PFSK-1 (cell line): ENCODE measurements around the gene BMX.

ENCODE experiments used
- POLR2AphosphoS5 ChIP-seq: IDR thresholded peaks from 2 replicates; pipeline ENCODE4 v1.6.1; 2012; ENCODE audit warnings: low read depth, mild to moderate bottlenecking, control low read depth, low read length, moderate library complexity
- TF ChIP-seq, protein P1 (sequence below), 2 experiments: IDR thresholded peaks; 2 replicates each; pipeline versions ENCODE4 v1.6.1 to v1.8.0; 2011 to 2012; ENCODE audit warnings: low read depth in 2 of 2, low read length in 2 of 2, control low read depth in 1 of 2, inconsistent platforms in 1 of 2, mild to moderate bottlenecking in 1 of 2, moderate library complexity in 1 of 2; ENCODE audit not compliant: insufficient read depth in 1 of 2

DNA sequence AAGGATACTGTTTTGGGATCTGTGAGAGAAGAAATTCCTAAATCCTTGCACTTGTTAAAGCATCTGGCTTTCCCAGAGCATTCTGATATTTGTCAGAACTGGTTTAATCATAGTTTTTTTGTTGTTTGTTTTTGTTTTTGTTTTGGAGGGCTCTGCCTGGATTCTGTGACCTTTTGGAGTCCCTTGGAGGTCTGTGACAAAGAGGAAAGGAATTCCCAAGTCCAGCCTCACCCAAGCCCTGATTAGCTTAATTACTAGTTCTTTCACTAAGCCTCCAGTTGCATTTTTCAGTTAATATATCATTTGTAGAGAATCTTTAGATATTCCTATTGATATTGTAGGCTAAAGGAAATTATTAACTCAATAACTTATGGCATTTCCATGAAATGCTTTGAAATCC is 99.4 kb downstream of the BMX start:
- no peak for TF ChIP-seq POLR2AphosphoS5
- TF ChIP-seq, protein P1, sequence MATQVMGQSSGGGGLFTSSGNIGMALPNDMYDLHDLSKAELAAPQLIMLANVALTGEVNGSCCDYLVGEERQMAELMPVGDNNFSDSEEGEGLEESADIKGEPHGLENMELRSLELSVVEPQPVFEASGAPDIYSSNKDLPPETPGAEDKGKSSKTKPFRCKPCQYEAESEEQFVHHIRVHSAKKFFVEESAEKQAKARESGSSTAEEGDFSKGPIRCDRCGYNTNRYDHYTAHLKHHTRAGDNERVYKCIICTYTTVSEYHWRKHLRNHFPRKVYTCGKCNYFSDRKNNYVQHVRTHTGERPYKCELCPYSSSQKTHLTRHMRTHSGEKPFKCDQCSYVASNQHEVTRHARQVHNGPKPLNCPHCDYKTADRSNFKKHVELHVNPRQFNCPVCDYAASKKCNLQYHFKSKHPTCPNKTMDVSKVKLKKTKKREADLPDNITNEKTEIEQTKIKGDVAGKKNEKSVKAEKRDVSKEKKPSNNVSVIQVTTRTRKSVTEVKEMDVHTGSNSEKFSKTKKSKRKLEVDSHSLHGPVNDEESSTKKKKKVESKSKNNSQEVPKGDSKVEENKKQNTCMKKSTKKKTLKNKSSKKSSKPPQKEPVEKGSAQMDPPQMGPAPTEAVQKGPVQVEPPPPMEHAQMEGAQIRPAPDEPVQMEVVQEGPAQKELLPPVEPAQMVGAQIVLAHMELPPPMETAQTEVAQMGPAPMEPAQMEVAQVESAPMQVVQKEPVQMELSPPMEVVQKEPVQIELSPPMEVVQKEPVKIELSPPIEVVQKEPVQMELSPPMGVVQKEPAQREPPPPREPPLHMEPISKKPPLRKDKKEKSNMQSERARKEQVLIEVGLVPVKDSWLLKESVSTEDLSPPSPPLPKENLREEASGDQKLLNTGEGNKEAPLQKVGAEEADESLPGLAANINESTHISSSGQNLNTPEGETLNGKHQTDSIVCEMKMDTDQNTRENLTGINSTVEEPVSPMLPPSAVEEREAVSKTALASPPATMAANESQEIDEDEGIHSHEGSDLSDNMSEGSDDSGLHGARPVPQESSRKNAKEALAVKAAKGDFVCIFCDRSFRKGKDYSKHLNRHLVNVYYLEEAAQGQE (IDR thresholded peaks at IDR 0.05; ENCODE audit: insufficient read depth in 1 of 2, low read depth in 2 of 2, low read length in 2 of 2): no peak
